Dedifferentiated amniotic fluid mesenchymal stem cell (primary cell): ENCODE results near the gene KCNG2.
"Not testable (repeated sequence)": the region's sequence is repeated elsewhere in the genome, so short reads cannot be mapped to it uniquely, and the experiment has no call there.

Experiments
- DNase-seq: peaks from one replicate; pipeline ENCODE4 v3.0.0-alpha.2; 2016; ENCODE audit errors: extremely low spot score

The KCNG2 gene

GRCh38 chr18:79797518-79798345 is at the start of gene KCNG2:
Gene KCNG2 (plus strand): TSS chr18:79797938. CDS start chr18:79863668, 65,730 bp downstream.
- DNase-seq = no peak

- no peak for DNase-seq
Observed at GRCh38 chr18:79748321-79749180, 49.2 kb upstream of the KCNG2 start.

GRCh38 chr18:79749251-79750191 is 48.2 kb upstream of the KCNG2 start:
- DNase-seq = no peak

GRCh38 chr18:79750980-79751571 is 46.7 kb upstream of the KCNG2 start:
- no peak for DNase-seq

GRCh38 chr18:79751918-79752578 is 45.7 kb upstream of the KCNG2 start:
- DNase-seq = not testable (repeated sequence)

- not testable (repeated sequence) for DNase-seq
Observed at GRCh38 chr18:79752946-79753345, 44.8 kb upstream of the KCNG2 start.

GRCh38 chr18:79753391-79753851 is 44.3 kb upstream of the KCNG2 start:
- DNase-seq = no peak

- no peak for DNase-seq
Observed at GRCh38 chr18:79754022-79754761, 43.5 kb upstream of the KCNG2 start.

GRCh38 chr18:79754831-79755351 is 42.8 kb upstream of the KCNG2 start:
- no peak for DNase-seq

- DNase-seq = no peak
Observed at GRCh38 chr18:79755496-79756142, 42.1 kb upstream of the KCNG2 start.

- DNase-seq = no peak
Observed at GRCh38 chr18:79756143-79756500, 41.6 kb upstream of the KCNG2 start.

- no peak for DNase-seq
Observed at GRCh38 chr18:79756826-79757225, 40.9 kb upstream of the KCNG2 start.

- no peak for DNase-seq
Observed at GRCh38 chr18:79760348-79760747, 37.4 kb upstream of the KCNG2 start.

- no peak for DNase-seq
Observed at GRCh38 chr18:79760881-79761280, 36.9 kb upstream of the KCNG2 start.

- DNase-seq = no peak
Observed at GRCh38 chr18:79763407-79763806, 34.3 kb upstream of the KCNG2 start.

GRCh38 chr18:79764131-79764530 is 33.6 kb upstream of the KCNG2 start:
- no peak for DNase-seq

- DNase-seq = no peak
Observed at GRCh38 chr18:79765491-79766245, 32.1 kb upstream of the KCNG2 start.

- DNase-seq = no peak
Observed at GRCh38 chr18:79766308-79766707, 31.4 kb upstream of the KCNG2 start.
